ENCODE results near the gene SLC1A2.

Gene SLC1A2

GRCh38 chr11:35347921-35348331 is 71.4 kb downstream of the SLC1A2 start:
- DNase-seq: no peak

DNA sequence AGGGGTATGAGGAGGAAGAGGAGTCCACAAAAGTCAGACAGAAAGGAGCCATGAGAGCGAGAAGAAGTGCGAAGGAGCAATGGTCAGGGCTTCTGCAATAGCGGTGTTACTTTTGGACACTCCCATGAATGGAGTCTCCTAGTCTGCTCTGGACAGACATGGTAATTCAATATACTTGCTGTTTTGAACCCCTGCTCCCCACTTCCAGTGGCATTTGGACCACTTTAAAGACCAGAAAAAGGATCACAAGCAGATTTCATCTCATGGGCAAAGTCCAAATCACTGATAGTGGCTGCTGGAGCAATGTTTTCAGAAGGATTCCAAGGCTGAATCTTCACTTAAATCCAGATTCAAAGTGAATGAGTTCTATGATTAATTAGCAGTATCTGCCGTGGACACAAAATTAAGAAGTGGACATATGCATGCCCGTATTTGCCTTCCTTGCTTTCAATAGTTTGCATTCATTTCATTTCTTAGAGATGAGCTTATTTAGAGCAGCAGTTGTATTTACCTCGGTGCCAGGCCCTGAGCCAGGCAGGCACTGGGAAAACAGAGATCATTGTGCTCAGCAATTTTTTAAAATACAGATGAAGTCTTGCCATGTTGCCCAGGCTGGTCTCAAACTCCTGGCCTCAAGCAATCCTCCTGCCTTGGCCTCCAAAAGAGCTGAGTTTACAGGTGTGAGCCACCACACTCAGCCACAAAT is 72.0 kb downstream of the SLC1A2 start:
- no peak for DNase-seq

- no peak for DNase-seq
These were observed 72.7 kb downstream of the SLC1A2 start for GRCh38 chr11:35346472-35347156.

DNA sequence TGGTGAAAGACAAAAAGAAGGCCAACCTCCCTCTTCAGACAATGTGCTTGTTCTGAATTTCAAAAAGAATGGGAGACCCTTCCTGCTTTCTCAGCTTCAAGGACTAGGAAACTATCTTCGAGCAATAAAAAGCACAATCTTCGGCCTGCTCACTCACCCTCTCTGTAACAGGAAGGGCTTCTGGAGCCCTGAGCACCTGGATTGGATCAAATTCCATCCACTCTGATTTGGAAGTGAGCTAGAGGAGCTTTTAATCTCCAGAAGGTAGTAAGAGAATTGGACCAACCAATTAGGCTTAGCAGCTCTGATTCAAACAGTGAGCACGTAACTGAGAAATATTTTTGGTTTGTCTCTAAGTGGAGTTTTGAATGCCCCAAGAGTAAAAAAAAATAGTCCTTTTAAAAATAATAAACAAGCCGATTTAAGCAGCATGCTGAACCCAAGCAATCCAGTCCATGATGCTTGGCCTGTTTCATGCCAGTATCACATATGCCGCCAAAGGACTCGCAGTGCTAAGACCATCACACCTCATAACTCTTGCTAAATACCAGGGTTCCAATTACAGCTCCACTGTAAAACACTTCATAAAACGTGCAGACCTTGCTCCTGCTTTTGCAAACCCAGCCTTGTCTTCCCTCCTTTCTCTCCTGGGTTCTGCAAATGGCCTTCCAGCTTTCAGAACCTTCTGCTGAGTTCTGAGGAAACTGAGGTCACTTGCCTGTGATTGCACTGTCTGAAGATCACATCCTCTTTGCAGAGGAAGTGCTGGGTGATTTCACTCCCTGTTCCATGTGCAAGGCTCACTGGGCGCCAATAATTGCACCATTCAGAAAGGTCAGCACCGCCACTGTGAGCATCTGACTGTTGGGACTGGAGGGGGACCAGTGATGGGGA is 74.4 kb downstream of the SLC1A2 start:
- DNase-seq: no peak

- DNase-seq: peak in 1 of 2 experiments; percentile 32
These were observed 76.2 kb downstream of the SLC1A2 start for GRCh38 chr11:35343033-35343598.

DNA sequence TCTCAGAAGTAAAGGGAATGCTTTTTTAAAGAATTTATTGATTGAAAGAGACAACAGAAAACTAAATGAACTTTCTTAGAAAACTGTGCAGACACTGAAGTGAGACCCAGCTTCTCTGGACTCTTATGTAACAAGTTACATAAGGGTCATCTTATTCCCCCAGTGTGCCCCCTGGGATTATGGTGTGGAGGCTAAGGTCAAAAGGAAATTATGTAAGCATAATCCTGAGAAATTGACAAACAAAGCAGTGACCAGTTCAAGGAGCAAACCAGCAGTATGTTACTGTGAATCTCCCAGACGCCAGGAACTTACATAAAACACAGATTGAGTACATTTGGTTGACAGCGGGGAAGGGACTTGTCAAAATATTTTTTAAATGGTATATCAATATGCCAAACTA is 78.6 kb downstream of the SLC1A2 start:
- DNase-seq: no peak

- DNase-seq: no peak
These were observed 79.3 kb downstream of the SLC1A2 start for GRCh38 chr11:35340071-35340470.

- DNase-seq: no peak
These were observed 80.4 kb downstream of the SLC1A2 start for GRCh38 chr11:35338921-35339320.

- no peak for DNase-seq
These were observed 81.4 kb downstream of the SLC1A2 start for GRCh38 chr11:35337914-35338305.

GRCh38 chr11:35337136-35337913 is 82.0 kb downstream of the SLC1A2 start:
- peak in 1 of 2 experiments; percentile 5 for DNase-seq

GRCh38 chr11:35336726-35337125 is 82.6 kb downstream of the SLC1A2 start:
- DNase-seq: no peak

DNA sequence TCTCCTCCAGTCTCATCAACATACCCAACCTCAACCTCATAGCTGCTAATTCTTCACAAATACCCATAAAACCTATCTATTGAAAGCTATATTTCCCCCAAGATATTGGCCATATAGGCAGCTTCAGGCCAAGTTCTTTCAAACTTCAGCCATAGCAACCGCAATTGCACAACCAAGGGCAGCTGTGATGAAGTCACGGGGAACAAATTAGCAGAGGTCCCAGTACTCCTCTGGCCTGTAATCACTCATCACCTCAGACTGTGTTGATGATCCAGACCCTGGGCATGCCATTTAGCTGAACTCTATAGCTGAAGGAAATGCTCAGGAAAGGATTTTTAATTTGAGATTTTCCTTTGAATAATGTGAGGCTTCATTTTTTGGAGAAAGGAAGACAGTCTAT is 84.1 kb downstream of the SLC1A2 start:
- DNase-seq: no peak

GRCh38 chr11:35334385-35335090 is 84.8 kb downstream of the SLC1A2 start:
- DNase-seq: no peak

DNA sequence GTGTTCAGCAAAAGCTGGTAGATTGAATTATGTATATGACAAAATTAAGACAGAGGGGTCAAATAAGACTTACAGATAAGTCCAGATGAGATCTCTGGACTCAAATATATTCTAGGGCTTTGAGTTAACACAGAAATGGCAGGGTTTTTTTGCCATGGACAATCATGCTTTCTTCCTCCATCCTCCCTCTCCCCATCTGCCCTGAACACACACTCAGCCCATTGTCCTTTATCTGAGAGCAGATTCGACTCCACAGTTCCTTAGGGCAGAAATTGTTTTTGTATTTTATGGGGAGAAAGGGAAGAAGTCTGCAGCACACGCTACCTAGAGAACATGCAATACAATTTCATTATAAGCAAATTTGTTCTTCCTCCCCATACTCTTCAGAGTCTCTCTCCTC is 86.8 kb downstream of the SLC1A2 start:
- no peak for DNase-seq

GRCh38 chr11:35330931-35331330 is 88.4 kb downstream of the SLC1A2 start:
- DNase-seq: peak in 1 of 2 experiments; percentile 43

DNA sequence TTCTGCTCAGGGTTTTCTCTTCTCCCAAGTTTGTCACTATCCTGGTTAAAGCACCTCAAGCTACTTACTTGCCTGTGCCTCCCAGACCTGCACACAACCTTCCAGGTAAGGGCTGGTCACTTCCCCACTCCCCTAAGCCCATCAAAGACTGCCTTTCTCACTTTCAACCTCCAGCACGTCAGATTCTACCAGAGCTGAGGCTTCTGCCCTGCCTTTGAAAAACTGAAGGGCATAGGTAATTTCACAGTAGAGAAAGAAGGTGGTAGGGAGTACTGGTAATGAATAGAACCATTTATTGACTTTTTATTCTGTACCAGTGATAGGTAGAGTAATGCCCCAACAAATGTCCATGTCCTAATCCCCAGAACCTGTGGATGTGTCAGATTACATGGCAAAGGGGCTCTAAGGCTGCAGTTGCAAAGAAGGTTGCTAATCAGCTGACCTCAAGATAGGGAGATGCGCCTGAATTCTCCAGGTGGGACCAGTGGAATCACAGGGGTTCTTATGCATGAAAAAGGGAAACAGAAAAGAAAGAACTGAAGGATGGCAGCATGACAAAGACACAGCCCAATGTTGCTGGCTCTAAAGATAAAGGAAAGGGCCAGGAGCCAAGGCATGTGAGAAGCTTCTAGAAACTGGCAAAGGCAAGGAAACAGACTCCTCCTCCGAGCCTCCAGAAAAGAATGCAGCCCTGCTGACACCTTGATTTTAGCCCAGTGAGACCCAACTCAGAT is 89.0 kb downstream of the SLC1A2 start:
- DNase-seq: no peak

DNA sequence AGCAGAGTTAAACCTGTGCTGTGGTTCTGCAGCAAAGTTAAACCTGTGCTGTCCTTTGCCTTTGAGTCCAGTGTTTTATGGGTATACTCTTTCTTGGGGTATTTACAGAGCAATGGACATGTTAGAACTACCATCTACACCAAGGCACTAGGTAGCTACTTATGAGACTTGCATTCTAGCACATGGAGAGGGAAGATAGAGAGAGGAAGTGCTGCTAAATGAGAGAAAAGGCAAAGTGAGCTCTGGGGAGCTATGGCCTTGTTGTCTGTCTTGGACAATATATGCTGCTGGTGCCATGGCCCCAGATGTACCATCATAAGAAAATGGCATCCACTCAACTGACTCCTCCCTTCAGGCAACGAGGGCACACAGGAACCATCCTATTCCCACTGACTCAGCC is 91.5 kb downstream of the SLC1A2 start:
- no peak for DNase-seq

- no peak for DNase-seq
These were observed 93.0 kb downstream of the SLC1A2 start for GRCh38 chr11:35326266-35326879.

GRCh38 chr11:35324981-35325380 is 94.4 kb downstream of the SLC1A2 start:
- no peak for DNase-seq

GRCh38 chr11:35324183-35324886 is 95.0 kb downstream of the SLC1A2 start:
- DNase-seq: no peak
